ENCODE data around the gene BRINP3. TPM values are rescaled to one million over a fixed set of nuclear protein-coding genes. Genes with fewer than 3 reads are reported as not detected.
A peak's percentile ranks its signal among the peaks of the same experiment; 100 is the strongest.

Gene BRINP3
- total RNA-seq, 1 experiment from 2014 or later, result not detected

GRCh38 chr1:190084552-190084951 is 393.1 kb downstream of the BRINP3 start:
- no peak overlapping the region for H3K9ac ChIP-seq (ENCODE audit: low read length)
- no TSS peak for BruUV-seq (replicated peaks)
- peak; percentile 69 for DNase-seq

GRCh38 chr1:190068304-190068703 is 409.4 kb downstream of the BRINP3 start:
- H3K4me1 ChIP-seq (ENCODE audit: insufficient read depth, low read length), result no peaks in the 10 kb centered on the region
- no peaks in the 10 kb centered on the region; the same call in 1 of the 2 replicates for H3K27me3 ChIP-seq (ENCODE audit: low read length)
- ATAC-seq (no peak), DNase-seq (no peak)
- H3K27ac ChIP-seq (ENCODE audit: low read length), result no peak overlapping the region
- no peaks in the 10 kb centered on the region for H3K9me3 ChIP-seq (ENCODE audit: low read length)
- H3K9me2 ChIP-seq (replicated peaks; ENCODE audit: low read length), result no peaks in the 10 kb centered on the region
- no peak overlapping the region for H3K9ac ChIP-seq (ENCODE audit: low read length)
- no peaks in the 10 kb centered on the region for H4K20me1 ChIP-seq (ENCODE audit: low read length)
- no peak overlapping the region for H3K4me3 ChIP-seq (ENCODE audit: low read length)
- intact Hi-C loops (cut with micrococcal nuclease), result no loop called here
- POLR2A ChIA-PET (ENCODE audit: unreplicated experiment), result no interaction called here
- H3K79me2 ChIP-seq (ENCODE audit: low read length), result no peaks in the 10 kb centered on the region
- no peaks in the 10 kb centered on the region for H3F3A ChIP-seq (ENCODE audit: low read length, unreplicated experiment)
- no peak overlapping the region for H3K4me2 ChIP-seq (ENCODE audit: low read length)
- CTCF ChIA-PET, result no interaction called here
- no peak for TF ChIP-seq EZH2phosphoT487 (IDR thresholded peaks at IDR 0.05; ENCODE audit: borderline replicate concordance, low read length)
- TF ChIP-seq EZH2 (IDR thresholded peaks at IDR 0.05; ENCODE audit: low read length, unreplicated experiment), result no peak
- no peak for TF ChIP-seq CTCF (conservative IDR thresholded peaks at IDR 0.05; ENCODE audit: low read depth, low read length)
- no peak overlapping the region for H2AFZ ChIP-seq (ENCODE audit: low read length)
- BruUV-seq (replicated peaks), result no TSS peak
- no peaks in the 10 kb centered on the region for H3K36me3 ChIP-seq (ENCODE audit: low read depth, low read length)

More at GRCh38 chr1:190084552-190084951, 393.1 kb downstream of the BRINP3 start:
- no peak overlapping the region for H2AFZ ChIP-seq (ENCODE audit: low read length)
- no peak; the same call in 1 of the 2 replicates for ATAC-seq
- POLR2A ChIA-PET (ENCODE audit: unreplicated experiment), result no interaction called here
- no peaks in the 10 kb centered on the region for H4K20me1 ChIP-seq (ENCODE audit: low read length)
- H3K4me1 ChIP-seq (ENCODE audit: insufficient read depth, low read length), result no peaks in the 10 kb centered on the region
- no peaks in the 10 kb centered on the region for H3K79me2 ChIP-seq (ENCODE audit: low read length)
- TF ChIP-seq EZH2 (IDR thresholded peaks at IDR 0.05; ENCODE audit: low read length, unreplicated experiment), result no peak
- peak; percentile 91 for TF ChIP-seq CTCF (conservative IDR thresholded peaks at IDR 0.05; ENCODE audit: low read depth, low read length)
- no peak for TF ChIP-seq EZH2phosphoT487 (IDR thresholded peaks at IDR 0.05; ENCODE audit: borderline replicate concordance, low read length)
- H3K9me2 ChIP-seq (replicated peaks; ENCODE audit: low read length), result no peaks in the 10 kb centered on the region
- CTCF ChIA-PET, result interaction anchor here (0.6 kb wide), 1 partner anchor 23 kb away, joined by 3 read pairs; no protein-coding TSS in a partner anchor
- H3F3A ChIP-seq (ENCODE audit: low read length, unreplicated experiment), result no peaks in the 10 kb centered on the region
- intact Hi-C loops (cut with micrococcal nuclease), result no loop called here
- no peak overlapping the region for H3K4me3 ChIP-seq (ENCODE audit: low read length)
- no peaks in the 10 kb centered on the region for H3K36me3 ChIP-seq (ENCODE audit: low read depth, low read length)
- H3K27me3 ChIP-seq (ENCODE audit: low read length), result peaks cover 43% of the 10 kb centered on the region
- H3K27ac ChIP-seq (ENCODE audit: low read length), result no peak overlapping the region
- H3K9me3 ChIP-seq (ENCODE audit: low read length), result no peaks in the 10 kb centered on the region
- H3K4me2 ChIP-seq (ENCODE audit: low read length), result no peak overlapping the region

GRCh38 chr1:190067592-190067991 is 410.1 kb downstream of the BRINP3 start:
- H3K79me2 ChIP-seq (ENCODE audit: low read length), result no peaks in the 10 kb centered on the region
- peak; percentile 64 for ATAC-seq
- TF ChIP-seq CTCF (conservative IDR thresholded peaks at IDR 0.05; ENCODE audit: low read depth, low read length) (no peak), EZH2phosphoT487 (IDR thresholded peaks at IDR 0.05; ENCODE audit: borderline replicate concordance, low read length) (no peak), EZH2 (IDR thresholded peaks at IDR 0.05; ENCODE audit: low read length, unreplicated experiment) (no peak)
- H3K27ac ChIP-seq (ENCODE audit: low read length), result no peak overlapping the region
- no peak overlapping the region for H3K4me3 ChIP-seq (ENCODE audit: low read length)
- peak; percentile 39 for DNase-seq
- no peak overlapping the region for H3K9ac ChIP-seq (ENCODE audit: low read length)
- H3K27me3 ChIP-seq (ENCODE audit: low read length), result no peaks in the 10 kb centered on the region; the same call in 1 of the 2 replicates
- no peaks in the 10 kb centered on the region for H3F3A ChIP-seq (ENCODE audit: low read length, unreplicated experiment)
- no peaks in the 10 kb centered on the region for H3K36me3 ChIP-seq (ENCODE audit: low read depth, low read length)
- no TSS peak for BruUV-seq (replicated peaks)
- H3K9me2 ChIP-seq (replicated peaks; ENCODE audit: low read length), result no peaks in the 10 kb centered on the region
- no peak overlapping the region for H2AFZ ChIP-seq (ENCODE audit: low read length)
- H3K4me1 ChIP-seq (ENCODE audit: insufficient read depth, low read length), result no peaks in the 10 kb centered on the region
- ChIA-PET CTCF (no interaction called here), POLR2A (ENCODE audit: unreplicated experiment) (no interaction called here)
- no peaks in the 10 kb centered on the region for H4K20me1 ChIP-seq (ENCODE audit: low read length)
- no peak overlapping the region for H3K4me2 ChIP-seq (ENCODE audit: low read length)
- intact Hi-C loops (cut with micrococcal nuclease), result no loop called here
- no peaks in the 10 kb centered on the region for H3K9me3 ChIP-seq (ENCODE audit: low read length)

Data from PC-3 (cell line).